ENCODE measurements around the gene DPCD.

Gene DPCD

GRCh38 chr10:101587725-101588653 is at the start of gene DPCD, which contains the start of gene POLL:
Gene DPCD (plus strand): TSS chr10:101588321. CDS start chr10:101588337, 16 bp downstream.
Gene POLL (minus strand): TSS chr10:101588257. CDS start chr10:101587360, 897 bp downstream.
- no peak for TF ChIP-seq CTCF (IDR thresholded peaks at IDR 0.05)
- no peaks in the 10 kb centered on the region for H3K9me3 ChIP-seq
- DNase-seq: peak; percentile 98 to 99
- intact Hi-C loops (cut with DNase I; ENCODE audit: low total_unique reads): loop anchor here (10.0 kb wide), 1 partner anchor 187 kb away; the partner anchor contains the start of gene FGF8
- peaks cover 0 to 24% (median 21%) of the 10 kb centered on the region in 3 donors for H3K36me3 ChIP-seq
- H3K4me1 ChIP-seq: peaks cover 0 to 23% (median 16%) of the 10 kb centered on the region in 4 donors
- H3K27me3 ChIP-seq: no peaks in the 10 kb centered on the region
- peak within 1 kb of the TSS; percentile 74 to 76 for H3K27ac ChIP-seq
- peak within 1 kb of the TSS; percentile 83 to 95 for H3K4me3 ChIP-seq

- intact Hi-C loops (cut with DNase I; ENCODE audit: low total_unique reads): no loop called here
- H3K4me1 ChIP-seq: no peaks in the 10 kb centered on the region
- H3K27me3 ChIP-seq: no peaks in the 10 kb centered on the region
- no peak overlapping the region for H3K4me3 ChIP-seq
- H3K27ac ChIP-seq: no peak overlapping the region
- no peak for DNase-seq
- H3K36me3 ChIP-seq: peaks cover 23 to 51% (median 28%) of the 10 kb centered on the region in 3 donors
- no peaks in the 10 kb centered on the region for H3K9me3 ChIP-seq
- no peak for TF ChIP-seq CTCF (IDR thresholded peaks at IDR 0.05)
Observed at GRCh38 chr10:101538446-101538845, 49.7 kb upstream of the DPCD start.

GRCh38 chr10:101545898-101546297 is 42.2 kb upstream of the DPCD start:
- intact Hi-C loops (cut with DNase I; ENCODE audit: low total_unique reads): no loop called here
- H3K27me3 ChIP-seq: no peaks in the 10 kb centered on the region
- peaks cover 2 to 10% (median 4%) of the 10 kb centered on the region in 3 donors for H3K36me3 ChIP-seq
- H3K27ac ChIP-seq: no peak overlapping the region
- TF ChIP-seq CTCF (IDR thresholded peaks at IDR 0.05): no peak
- H3K9me3 ChIP-seq: no peaks in the 10 kb centered on the region
- no peak for DNase-seq
- H3K4me3 ChIP-seq: no peak overlapping the region
- peaks cover 0 to 12% (median 3%) of the 10 kb centered on the region in 4 donors for H3K4me1 ChIP-seq

GRCh38 chr10:101550965-101551364 is 37.2 kb upstream of the DPCD start:
- TF ChIP-seq CTCF (IDR thresholded peaks at IDR 0.05): no peak
- H3K4me3 ChIP-seq: no peak overlapping the region
- H3K9me3 ChIP-seq: no peaks in the 10 kb centered on the region
- no peak overlapping the region for H3K27ac ChIP-seq
- no peak for DNase-seq
- intact Hi-C loops (cut with DNase I; ENCODE audit: low total_unique reads): no loop called here
- H3K27me3 ChIP-seq: no peaks in the 10 kb centered on the region
- peaks cover 17 to 52% (median 32%) of the 10 kb centered on the region in 3 donors for H3K36me3 ChIP-seq
- H3K4me1 ChIP-seq: peaks cover 0 to 12% (median 3%) of the 10 kb centered on the region in 4 donors

- Histone ChIP-seq H3K4me1 (peaks cover 0 to 12% (median 3%) of the 10 kb centered on the region in 4 donors), H3K4me3 (no peak overlapping the region), H3K36me3 (peaks cover 17 to 53% (median 32%) of the 10 kb centered on the region in 3 donors), H3K9me3 (no peaks in the 10 kb centered on the region), H3K27ac (no peak overlapping the region), H3K27me3 (no peaks in the 10 kb centered on the region)
- no peak for TF ChIP-seq CTCF (IDR thresholded peaks at IDR 0.05)
- DNase-seq: no peak
- intact Hi-C loops (cut with DNase I; ENCODE audit: low total_unique reads): no loop called here
Observed at GRCh38 chr10:101552442-101552841, 35.7 kb upstream of the DPCD start.
